Forelimb muscle (tissue), 1 donor: ENCODE data around the gene UVSSA. TPM values are rescaled to one million over a fixed set of nuclear protein-coding genes. Genes with fewer than 3 reads are reported as not detected.
"Not testable (repeated sequence)": the region's sequence is repeated elsewhere in the genome, so short reads cannot be mapped to it uniquely, and the experiment has no call there.

Experiments used
- DNase-seq: peaks from one replicate; pipeline ENCODE4 v3.0.0-alpha.2; 2013; ENCODE audit warnings: low read depth
- polyA plus RNA-seq: library from polyadenylated mRNA; unstranded; fragments of 120-200 nt; gene quantifications from one replicate; pipeline ENCODE4 v1.2.1, GENCODE V29; 2013; ENCODE audit not compliant: insufficient read length

Gene UVSSA
- polyA plus RNA-seq, 1 donor = 8.6 TPM

DNA sequence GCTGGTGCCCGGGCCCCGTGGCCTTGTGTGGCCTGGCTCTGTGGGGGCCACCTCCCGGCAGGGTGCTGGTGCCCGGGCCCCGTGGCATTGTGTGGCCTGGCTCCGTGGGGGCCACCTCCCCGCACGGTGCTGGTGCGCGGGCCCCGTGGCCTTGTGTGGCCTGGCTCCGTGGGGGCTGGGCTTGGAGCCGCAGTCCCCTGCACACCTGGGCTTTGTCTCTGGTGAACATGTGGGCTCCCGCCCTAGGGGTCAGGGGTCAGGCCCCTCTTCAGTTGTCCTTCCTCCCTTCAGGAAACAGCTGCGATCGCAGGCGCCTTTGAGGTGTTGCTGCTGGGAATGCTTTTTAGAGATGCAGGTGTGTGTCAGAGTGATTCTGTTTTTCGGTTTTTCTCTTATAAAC, 17.2 kb downstream of the UVSSA start:
- DNase-seq = no peak

DNA sequence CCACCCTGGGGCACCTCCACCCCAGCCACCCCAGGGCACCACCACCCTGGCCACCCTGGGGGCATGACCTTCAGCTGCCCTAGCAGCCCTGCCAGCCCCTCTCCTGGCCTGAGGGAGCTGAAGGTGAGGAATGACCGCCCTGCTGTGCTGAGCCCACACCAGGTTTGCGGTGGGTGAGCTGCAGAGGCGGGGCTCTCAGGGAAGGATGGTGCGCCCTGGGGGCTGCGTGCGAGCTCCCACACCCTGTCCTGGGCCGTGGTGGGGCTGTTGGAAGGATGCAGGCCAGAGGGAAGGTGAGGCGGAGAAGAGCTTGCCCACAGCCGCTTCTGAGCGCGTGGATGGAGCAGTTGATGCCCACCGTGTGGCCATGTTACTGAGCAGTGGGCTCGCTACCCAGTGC, 17.7 kb downstream of the UVSSA start:
- no peak for DNase-seq

DNA sequence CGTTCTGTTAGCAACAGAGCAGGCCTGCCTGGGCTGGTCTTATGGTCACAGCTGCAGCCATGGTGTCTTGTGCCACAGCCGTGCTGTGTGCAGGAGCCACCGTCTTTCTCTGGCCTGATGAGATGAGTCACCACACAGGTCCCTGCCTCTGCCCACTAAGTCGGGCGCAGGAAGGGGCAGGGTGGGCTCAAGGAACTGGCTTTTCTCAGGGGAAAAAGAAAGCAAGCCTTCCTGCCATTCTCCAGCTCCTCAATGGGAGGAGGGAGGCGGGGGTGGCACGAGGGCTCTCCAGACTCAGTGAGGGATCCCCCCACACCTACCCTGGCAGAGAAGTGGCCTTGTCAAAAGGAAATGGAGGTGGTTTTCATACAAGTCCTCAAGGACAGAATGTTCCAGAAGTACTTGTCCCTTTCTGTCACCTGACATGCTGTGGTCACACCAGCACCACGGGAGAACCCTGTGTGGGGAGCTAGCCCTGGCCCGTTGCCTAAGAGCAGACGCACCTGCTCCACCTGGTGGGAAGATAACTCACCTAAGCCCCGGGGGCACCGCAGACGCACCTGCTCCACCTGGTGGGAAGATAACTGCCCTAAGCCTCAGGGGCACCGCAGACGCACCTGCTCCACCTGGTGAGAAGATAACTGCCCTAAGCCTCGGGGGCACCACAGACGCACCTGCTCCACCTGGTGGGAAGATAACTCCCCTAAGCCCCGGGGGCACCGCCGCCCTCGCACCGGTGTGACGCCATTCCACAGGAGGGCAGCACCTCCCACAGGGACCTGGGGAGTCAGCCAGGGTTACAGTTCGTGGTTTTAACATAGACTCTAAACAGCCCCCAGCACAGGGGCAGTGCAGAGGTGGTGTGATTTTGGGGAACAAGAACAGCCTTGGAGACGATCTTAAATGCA, 18.5 kb downstream of the UVSSA start:
- DNase-seq = no peak

DNA sequence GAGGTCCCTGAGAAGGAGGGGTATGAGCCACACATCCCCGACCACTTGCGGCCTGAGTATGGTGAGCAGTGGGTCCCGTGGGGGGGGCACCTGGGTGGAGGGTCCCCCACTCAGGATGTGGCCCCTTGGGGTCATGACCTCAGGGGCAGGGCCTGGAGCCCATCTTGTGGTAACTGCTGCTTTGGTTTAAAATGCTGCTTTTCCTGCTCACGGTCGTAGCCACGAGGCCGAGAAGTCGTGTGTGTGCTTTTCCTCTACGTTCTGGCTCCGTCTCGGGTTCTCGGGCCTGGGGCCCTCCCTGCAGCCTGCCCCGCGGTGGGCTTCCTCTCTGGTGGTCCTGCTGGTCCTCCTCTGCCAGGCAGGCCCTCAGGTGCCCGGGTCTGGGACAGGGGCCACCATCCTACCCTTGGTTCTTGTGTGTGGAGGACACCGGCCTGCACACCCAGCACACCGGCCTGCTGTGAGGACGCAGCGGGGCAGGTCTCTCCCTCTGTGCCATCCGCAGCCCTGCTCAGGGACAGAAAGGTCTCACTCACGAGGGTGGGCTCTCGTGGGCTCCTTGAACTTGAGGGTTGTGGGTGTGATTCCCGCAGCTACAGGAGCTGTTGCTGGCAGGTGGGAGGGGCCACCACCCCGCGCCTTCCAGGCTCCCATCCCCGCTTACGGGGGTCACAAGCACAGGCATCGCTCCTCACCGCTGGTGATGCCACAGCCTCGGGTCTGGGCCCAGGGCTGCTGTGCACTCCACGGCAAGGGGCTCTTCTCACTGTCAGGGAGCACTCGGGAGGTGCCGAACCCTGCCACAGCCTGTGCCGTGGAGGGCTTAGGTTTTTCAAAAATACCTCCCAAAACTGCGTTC, 19.6 kb downstream of the UVSSA start:
- DNase-seq = no peak

DNA sequence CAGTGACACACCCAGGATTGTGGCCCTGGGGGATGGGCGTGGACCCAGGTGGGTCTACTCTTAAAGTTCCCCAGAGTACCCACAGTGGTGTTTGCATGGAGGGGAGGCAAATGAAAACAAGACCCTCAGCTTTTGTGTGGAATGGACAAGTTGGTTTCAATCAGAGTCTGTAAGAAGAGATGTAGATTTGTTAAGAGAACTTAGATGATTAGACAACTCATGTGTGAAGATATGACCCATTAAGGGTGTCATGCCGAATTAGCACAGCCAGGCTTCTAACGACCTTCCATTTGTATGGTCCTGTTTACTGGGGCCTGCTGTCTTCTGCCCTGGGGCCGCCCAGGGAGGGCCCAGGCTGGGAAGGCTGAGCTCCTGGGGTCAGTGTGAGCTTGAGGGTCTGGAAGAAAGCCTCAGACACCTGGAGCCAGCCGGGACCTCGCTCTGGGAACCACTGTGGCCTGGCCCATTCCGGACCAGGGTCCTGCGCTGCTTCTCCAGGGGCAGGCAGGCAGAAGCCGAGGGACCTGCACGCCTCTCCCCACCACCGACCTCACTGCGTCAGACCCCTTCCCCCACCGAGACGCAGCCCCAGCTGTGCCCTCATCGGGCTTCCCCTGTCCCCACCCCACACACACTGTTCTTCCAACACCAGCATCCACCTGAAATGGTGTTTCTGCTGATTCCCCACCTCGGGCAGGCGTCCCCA, 20.4 kb downstream of the UVSSA start:
- no peak for DNase-seq

DNA sequence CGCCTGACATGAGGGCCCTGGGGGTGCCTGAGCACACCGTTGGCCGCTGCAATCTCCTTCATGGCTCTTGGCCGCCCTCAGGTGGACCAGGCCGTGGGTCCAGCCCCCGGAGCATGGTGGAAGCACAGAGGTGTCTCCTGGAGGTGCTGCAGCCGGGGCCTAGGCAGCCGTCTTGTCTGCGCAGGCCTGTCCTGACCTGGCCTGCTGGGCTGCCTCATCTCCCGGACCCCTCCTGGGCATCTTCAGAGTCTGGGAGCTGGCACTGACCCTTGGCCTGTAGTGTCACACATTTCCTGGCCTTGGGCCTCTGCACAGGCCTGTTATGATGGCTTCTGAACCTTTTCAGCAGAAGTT, 20.9 kb downstream of the UVSSA start:
- no peak for DNase-seq

DNA sequence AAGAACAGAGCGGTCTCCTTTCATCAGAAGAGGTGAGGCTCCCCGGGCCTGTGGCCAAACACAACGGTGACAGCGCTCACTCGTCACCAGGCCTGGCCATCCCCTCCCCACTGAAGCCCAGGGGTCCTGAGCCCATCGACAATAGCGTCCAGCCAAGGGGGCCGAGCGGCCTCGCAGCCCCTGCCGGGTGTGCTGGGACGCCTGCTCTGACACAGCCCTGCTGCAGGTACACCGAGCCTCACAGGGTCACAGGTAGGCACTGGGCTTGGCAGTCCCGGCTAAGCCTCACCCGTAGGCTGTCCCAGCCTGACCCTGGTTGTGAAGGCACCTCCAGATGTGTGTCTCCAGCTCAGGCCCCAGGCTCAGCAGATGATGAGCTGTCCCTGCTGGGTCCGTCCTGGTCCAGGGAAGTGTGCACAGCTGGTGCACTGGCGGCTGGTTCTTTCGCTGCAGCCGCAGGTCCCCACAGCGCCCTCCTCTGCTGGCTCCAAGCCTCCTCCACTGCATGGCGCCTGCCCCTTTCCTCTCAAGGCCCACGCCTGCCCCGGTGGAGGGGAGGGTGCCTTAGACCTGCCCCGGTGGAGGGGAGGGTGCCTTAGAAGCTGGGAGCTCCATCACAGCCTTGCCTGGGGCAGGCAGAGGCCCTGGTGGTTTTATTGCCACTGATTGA, 21.5 kb downstream of the UVSSA start:
- DNase-seq = no peak

DNA sequence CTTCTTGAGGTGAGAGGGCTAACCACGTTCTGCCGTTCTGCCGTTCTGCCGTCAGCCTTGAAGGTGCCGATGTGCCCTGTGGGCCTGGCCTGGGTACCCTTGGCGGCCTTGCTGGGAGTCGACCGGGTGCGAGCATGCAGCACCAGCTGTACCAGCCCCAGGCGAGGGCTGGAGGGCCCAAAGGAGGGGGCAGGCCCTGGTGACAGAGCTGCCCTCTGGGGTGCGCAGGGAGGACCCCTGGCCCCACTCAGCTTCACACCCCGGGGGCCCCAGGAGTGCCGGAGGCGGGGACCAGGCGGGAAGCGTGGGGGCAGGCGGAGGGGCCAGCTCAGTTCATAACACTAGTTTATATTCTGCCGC, 22.1 kb downstream of the UVSSA start:
- no peak for DNase-seq

DNA sequence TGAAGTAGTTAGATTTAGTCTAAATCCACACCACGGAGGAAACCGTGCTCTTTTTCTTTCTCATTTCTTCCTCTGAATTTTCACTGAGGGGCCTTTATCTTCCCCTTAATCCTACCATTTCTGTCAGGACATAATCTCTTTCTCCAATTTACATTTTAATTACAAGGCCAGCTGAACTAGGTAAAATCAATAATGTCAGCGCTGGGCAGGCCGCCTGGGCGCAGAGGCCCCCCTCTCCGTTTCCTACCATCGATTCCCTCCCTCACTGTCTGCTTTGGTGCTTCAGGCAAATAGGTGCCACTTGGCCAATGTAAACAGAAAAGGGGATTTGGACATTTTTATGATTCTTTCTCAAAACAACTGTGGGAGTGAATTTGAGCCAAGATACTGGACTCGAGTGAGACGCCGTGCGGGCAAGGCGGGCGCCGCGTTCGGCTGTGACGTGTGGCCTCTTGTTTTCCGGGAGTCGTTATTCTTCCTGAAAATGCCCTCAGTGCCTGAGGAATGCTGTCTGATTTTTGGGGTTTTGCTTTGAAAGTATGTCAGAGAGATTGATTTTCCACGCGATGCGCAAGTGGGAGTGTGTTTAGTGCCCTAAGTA, 22.6 kb downstream of the UVSSA start:
- no peak for DNase-seq

DNA sequence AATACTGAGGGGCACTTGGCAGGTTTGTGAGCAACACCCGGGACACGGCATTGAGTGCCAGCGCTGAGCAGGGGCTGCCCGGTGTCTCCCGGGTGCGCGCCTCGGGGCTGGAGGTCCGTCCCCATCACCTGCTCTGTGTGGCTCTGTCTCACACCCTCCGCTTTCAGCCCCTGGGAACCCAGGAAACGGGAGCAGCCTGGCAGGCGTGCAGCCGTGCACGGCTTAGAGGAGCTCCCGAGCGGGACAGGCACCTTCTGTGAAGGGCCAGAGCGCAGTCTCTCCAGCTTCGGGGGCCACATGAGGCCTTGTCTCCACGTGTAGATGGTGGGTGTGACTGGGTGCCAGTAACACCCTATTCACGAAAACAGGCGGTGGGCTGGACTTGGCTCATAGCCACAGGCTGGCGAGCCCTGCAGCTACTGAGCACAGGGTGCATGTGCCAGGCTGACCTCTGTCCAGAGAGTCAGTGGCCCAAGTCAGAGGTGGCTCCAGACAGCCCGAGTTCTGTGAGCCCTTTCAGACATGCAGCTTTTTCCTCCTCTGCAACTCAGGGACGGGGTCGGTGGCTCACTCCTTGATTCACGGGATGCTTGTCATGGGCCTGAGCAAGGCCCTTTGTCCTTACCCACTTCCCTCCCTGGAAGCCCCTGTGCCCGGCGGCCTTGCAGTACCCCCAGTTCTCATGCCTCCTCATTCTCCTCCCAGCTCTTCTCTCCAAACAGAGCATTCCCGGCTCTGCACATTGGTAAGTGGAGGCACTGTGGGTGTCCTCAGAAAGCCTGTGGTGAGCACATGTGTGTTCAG, 23.5 kb downstream of the UVSSA start:
- no peak for DNase-seq

DNA sequence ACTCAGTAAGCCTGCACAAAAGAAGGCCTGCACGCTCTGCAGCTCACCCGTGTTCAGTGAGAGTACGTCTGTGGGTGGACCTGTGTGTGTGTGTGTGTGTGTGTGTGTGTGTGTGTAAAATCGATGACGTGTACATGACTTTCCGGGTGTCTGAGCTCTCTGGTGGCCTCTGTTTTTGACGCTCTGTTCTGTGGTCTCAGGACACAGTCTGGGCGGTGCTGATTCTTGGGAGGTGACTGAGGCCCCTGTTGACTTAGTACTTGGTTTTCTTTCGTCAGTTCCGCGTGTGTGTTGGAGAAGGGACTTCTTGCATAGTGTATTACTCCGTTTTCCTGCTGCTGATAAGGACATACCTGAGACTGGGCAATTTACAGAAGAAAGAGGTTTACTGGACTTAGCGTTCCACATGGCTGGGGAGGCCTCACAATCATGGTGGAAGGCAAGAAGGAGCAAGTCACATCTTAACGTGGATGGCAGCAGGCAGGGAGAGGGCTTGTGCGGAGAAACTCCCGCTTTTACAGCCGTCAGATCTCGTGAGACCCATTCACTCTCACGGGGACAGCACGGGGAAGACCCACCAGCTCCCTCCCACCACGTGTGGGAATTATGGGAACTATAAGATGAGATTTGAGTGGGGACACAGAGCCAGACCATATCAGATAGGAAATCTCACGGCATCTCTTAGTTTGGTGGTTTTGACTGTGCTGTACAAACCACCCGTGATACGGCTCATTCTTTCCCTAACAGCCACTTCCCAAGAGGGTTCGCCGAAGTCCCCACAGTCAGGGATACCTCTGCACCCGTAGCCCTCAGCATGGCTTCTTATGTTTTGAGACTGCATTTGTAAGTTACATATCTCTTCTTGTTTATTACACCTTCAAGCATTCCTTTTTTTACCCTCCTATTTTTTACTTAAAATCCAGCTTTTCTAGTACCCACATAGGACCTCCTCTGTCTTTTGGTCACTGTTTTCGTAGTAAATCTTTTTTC, 24.5 kb downstream of the UVSSA start:
- no peak for DNase-seq

DNA sequence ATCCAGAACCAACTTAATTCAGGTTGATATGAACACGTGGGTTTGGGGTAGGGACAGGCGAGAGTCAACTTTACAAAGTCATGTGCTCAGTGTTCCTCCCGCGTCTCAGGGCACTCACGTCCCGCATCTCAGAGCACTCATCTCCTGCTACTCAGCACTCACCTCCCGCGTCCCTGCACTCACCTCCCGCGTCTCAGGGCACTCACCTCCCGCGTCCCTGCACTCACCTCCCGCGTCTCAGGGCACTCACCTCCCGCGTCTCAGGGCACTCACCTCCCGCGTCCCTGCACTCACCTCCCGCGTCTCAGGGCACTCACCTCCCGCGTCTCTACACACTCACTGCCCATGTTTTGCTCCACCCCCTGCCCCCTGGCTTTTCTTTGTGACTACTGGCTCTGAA, 25.6 kb downstream of the UVSSA start:
- not testable (repeated sequence) for DNase-seq

DNA sequence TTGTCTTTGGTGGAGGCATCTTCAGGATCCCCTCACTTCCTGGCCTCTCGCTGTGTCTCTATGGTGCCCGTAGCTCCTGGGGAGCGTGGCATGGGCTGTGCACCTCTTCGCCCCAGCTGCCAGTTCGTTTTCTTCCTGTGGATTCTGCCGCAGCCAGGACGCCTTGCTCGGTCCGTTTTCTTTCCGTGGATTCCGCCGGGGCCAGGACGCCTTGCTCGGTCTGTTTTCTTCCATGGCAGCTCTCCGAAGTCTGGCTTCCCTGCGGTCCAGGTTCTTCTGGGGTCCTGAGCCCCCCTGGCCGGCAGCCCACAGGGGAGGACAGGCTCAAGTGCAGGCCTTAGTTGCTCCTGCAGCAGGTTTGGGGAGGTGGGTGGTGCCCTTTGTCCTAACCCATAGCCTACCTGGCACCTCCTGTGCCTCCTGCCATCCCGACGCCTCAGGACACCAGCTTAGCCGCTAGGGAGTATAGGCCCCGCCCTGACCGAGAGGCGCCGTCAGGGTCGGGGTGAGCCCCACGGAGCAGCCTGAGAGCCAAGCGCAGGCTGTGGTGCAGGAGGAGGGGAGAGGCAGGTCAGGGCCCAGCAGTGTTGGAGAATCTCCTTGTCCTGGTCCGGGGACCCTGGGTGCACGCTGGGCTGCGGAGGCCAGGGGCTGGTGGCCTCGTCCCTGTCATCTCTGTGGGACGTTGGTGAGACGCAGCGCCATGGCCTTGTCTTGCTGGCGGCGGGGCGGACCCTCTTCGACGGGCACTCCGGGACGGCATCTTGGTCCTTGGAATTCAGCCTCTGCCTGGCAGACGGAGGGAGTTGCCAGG, 27.1 kb downstream of the UVSSA start:
- no peak for DNase-seq

DNA sequence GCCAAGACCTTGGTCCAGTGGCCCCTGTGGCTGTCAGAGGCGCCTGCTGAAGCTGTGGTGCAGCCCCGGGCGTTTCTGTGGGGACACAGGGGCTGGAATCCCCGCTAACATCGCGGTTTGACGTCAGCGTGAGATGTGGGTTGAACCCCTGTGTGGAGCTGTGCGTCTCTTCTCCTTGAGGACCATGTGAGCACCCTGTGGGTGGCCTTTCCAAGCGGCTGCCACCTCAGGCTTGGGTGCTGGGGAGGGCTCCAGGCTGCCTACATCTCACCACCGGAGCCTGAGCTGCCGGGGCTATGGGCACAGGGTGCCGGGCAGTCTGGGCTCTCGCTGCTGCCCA, 27.7 kb downstream of the UVSSA start:
- no peak for DNase-seq

DNA sequence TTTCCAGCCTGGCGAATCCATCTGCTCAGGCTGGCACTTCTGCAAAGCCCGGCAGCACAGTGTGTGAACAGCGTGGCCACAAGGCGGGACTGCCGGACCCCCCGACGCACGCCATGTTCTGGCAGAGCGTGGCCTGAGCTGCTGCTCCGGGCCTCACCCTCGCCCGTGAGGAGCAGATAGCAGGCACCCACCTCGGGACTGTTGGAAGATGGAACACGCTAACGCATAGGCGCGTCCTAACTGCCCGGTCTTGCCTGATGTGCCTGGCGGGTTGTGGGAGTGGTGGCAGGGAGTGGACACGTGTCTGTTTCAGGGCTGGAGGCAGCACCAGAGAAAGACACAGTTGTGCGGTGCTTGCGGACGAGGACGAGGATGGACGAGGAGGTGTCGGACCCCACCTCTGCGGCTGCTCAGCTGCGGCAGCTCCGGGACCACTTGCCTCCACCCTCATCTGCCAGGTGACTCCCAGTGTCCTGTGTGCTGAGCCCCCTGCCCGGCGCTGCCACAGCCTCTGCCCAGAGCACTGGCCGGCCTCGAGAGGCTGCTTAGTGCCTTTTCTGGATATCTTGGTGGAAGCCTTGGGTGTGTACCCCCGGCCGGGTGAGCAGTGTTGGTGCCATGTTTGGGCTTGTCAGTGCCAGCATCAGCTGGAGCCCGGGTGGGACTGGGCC, 28.2 kb downstream of the UVSSA start:
- no peak for DNase-seq

DNA sequence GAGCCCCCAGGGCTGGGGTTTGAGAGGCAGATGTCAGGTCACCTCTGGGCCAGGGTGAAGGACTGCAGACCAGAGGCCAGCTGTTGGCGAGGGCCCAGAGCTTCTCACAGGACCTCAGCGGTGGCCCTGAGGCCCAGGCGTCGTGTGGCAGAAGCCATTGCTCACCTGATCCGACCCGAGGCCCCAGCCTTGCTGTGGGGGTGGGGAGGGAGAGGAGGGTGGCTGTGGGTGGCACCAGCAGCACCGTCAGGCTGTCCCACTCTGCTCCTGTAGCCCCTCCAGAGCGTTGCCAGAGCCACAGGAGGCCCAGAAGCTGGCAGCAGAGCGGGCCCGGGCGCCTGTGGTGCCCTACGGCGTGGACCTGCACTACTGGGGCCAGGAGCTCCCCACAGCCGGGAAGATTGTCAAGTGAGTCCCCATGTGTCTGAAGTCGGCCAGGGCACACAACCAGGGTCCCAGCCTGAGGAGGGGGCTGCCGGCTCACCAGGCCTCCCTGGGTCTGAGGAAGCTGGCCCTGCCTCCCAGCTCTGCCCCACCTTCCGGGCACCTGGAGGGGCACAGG, 28.8 kb downstream of the UVSSA start:
- no peak for DNase-seq

DNA sequence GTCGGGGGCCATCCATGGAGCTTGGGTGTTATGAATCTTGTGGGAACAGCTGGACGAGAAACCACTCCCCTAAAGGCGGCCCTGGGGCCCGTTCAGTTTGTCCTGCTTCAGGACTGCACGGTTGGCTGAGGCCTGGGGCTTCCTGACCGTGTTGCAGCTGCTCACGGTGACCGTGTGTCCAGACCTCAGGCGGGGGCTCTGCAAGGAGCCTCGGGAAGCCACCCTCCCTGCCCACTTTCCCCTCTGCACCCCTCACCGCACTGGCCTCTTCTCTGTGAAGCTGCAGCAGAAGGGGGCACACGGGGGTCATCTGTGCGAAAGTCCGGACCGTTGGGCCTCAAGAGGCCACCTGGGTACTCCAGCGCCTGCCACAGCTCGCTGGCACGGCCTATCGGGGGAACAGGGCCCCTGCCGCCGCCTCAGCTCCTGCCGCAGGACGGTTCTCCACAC, 29.4 kb downstream of the UVSSA start:
- DNase-seq = no peak
